ENCODE measurements around the gene CCND3. TPM values are rescaled to one million over a fixed set of nuclear protein-coding genes. Genes with fewer than 3 reads are reported as not detected.

CCND3 gene
- total RNA-seq, 1 donor from 2014 or later: 37.2 TPM

DNA sequence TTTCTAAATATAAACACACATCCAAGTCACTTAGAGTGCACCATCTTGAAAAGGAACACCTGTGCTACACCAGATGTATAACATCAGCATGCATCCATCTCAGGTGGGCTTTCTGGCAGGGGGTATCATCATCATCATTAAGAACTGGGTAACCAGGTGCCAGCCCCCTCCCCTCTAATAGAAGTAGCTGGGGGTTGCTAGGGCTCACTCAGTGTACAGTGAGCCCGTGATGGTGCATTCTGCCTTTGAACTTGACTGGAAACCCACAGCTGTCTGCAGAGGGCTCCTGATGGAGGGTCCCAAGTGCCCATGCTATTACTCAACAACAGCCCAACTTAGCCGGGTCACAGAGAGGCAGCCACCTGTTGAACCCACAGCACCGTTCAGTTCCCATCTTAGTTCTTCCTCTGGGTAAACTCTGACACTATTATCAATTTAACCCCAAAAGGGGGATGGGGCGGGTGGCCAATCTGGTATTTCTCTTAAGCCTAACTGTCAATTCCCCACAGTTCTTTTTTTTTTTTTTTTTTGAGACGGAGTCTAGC lies 32.7 kb upstream of the CCND3 start:
- TF ChIP-seq, protein P1, sequence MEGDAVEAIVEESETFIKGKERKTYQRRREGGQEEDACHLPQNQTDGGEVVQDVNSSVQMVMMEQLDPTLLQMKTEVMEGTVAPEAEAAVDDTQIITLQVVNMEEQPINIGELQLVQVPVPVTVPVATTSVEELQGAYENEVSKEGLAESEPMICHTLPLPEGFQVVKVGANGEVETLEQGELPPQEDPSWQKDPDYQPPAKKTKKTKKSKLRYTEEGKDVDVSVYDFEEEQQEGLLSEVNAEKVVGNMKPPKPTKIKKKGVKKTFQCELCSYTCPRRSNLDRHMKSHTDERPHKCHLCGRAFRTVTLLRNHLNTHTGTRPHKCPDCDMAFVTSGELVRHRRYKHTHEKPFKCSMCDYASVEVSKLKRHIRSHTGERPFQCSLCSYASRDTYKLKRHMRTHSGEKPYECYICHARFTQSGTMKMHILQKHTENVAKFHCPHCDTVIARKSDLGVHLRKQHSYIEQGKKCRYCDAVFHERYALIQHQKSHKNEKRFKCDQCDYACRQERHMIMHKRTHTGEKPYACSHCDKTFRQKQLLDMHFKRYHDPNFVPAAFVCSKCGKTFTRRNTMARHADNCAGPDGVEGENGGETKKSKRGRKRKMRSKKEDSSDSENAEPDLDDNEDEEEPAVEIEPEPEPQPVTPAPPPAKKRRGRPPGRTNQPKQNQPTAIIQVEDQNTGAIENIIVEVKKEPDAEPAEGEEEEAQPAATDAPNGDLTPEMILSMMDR (IDR thresholded peaks at IDR 0.05; ENCODE audit: unreplicated experiment): no peak
- Mint-ChIP-seq H3K4me1 (no peaks in the 10 kb centered on the region), H3K27me3 (ENCODE audit: low read depth) (no peaks in the 10 kb centered on the region), H3K4me3 (no peak overlapping the region), H3K27ac (no peak overlapping the region), H3K36me3 (no peaks in the 10 kb centered on the region), H3K9me3 (no peaks in the 10 kb centered on the region)
- DNase-seq (ENCODE audit: low spot score in 2 of 2, unreplicated experiment in 2 of 2): no peak

DNA sequence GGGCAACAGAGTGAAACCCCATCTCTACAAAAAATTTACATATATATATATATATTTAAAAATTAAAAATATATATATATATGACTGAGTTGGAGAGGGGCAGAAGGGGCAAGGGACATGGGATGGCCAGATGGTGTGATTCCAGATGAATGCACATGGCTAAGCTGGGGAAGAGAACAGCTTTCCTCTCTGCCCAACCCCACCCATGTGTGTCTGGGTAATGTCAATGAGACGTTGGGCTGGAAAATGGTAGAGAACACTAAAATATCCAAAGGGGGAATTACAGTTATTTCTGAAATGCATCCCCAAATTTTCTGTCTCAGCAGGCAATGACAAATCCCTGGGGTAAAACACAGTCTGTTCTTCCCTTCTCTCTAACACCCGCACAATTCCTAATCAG lies 31.2 kb upstream of the CCND3 start:
- Mint-ChIP-seq H3K4me1 (peaks cover 2% of the 10 kb centered on the region), H3K27me3 (ENCODE audit: low read depth) (no peaks in the 10 kb centered on the region), H3K9me3 (no peaks in the 10 kb centered on the region), H3K36me3 (no peaks in the 10 kb centered on the region), H3K27ac (no peak overlapping the region), H3K4me3 (no peak overlapping the region)
- TF ChIP-seq, protein P1 (IDR thresholded peaks at IDR 0.05; ENCODE audit: unreplicated experiment): no peak
- DNase-seq (ENCODE audit: low spot score in 2 of 2, unreplicated experiment in 2 of 2): no peak

DNA sequence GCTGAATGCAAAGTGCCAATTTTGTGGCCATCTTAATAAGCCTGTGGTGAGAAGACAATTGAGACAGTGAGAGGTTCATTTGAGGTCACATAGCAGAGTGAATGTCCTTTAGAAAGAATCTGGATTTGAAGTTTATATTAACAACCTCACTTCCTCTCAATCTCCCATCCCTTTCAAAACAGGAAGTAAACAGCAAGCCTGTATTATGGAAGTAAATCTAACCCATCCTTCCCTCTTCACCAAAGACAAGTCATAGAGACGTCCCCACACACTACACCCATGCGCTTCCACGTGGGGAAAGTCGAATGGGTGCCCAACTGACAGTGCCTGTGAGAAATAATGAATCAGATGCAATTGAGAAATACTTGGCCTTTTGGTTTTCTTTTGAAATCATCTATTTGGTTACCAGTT lies 28.8 kb upstream of the CCND3 start:
- peaks cover 11% of the 10 kb centered on the region for H3K4me1 Mint-ChIP-seq

DNA sequence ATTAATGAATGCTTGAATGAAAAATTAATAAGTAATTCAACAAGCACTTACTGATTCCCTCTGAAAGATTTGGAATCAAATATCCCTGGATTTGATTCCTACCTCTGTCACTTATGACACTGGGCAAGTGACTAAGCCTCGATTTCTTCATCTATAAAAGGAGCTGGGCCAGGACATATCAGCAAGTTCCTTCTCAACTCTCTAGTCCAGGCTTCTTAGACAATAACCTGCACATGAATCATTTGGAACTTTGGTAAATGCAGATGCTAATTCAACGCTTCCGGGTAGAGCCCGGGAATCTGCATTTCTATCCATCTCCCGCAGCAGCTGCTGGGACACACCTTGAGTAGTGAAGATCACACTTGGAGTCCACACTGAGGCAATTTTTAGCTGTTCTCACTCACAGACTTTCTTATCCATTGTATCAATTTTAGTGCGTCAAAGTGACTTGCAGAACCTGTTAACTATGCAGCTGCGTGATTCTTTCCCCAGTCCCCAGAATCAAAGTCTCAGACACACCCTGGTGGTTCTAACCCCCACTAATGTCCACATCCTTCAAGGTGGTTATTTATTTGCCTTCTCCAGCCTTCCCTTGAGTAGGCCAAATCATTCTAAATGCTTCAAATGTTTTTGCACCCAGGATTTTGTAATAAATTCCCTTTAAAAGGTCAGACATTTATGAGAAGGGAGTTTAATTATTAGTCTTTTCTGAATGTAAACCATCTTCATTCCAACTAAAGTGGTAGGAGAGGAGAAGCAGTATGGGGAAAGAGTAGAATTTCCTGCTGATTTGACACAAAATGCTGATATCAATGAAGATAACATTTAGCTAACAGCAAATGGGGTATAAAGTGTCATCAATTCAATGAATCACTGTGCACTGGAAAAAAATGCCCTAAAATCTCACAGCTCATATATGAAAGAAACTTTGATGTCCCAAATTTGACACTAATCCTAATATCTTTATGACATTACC lies 26.0 kb upstream of the CCND3 start:
- H3K27ac Mint-ChIP-seq: peak overlapping the region; percentile 77

More for the DNA sequence above, 28.8 kb upstream of the CCND3 start:
- DNase-seq (ENCODE audit: low spot score in 2 of 2, unreplicated experiment in 2 of 2): no peak
- H3K27ac Mint-ChIP-seq: no peak overlapping the region
- TF ChIP-seq, protein P1 (IDR thresholded peaks at IDR 0.05; ENCODE audit: unreplicated experiment): no peak
- no peaks in the 10 kb centered on the region for H3K36me3 Mint-ChIP-seq
- no peak overlapping the region for H3K4me3 Mint-ChIP-seq
- no peaks in the 10 kb centered on the region for H3K9me3 Mint-ChIP-seq
- H3K27me3 Mint-ChIP-seq (ENCODE audit: low read depth): no peaks in the 10 kb centered on the region

DNA sequence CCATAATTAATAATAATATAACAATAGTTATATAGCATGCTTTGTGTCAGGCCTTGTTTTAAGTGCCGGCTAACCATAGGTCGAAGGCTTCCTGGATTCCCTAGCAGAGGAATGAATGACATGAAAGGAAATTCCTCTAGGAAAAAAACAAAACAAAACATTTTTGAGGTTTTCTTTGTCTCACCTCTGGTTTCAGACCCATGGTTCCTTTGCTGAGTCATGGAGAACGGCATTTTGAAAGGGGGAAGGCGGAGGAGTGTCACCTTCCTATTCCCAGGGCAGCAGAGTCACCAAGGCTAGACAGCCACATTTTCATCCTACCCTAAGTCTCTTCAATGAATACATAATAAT lies 25.3 kb upstream of the CCND3 start:
- DNase-seq (ENCODE audit: low spot score in 2 of 2, unreplicated experiment in 2 of 2): no peak
- no peak overlapping the region for H3K4me3 Mint-ChIP-seq
- H3K4me1 Mint-ChIP-seq: peaks cover 11% of the 10 kb centered on the region
- no peaks in the 10 kb centered on the region for H3K36me3 Mint-ChIP-seq
- H3K9me3 Mint-ChIP-seq: no peaks in the 10 kb centered on the region
- H3K27ac Mint-ChIP-seq: no peak overlapping the region
- TF ChIP-seq, protein P1 (IDR thresholded peaks at IDR 0.05; ENCODE audit: unreplicated experiment): no peak
- H3K27me3 Mint-ChIP-seq (ENCODE audit: low read depth): no peaks in the 10 kb centered on the region

More for the DNA sequence above, 26.0 kb upstream of the CCND3 start:
- TF ChIP-seq, protein P1 (IDR thresholded peaks at IDR 0.05; ENCODE audit: unreplicated experiment): no peak
- H3K27me3 Mint-ChIP-seq (ENCODE audit: low read depth): no peaks in the 10 kb centered on the region
- H3K4me1 Mint-ChIP-seq: peaks cover 11% of the 10 kb centered on the region
- no peak for DNase-seq (ENCODE audit: low spot score in 2 of 2, unreplicated experiment in 2 of 2)
- H3K4me3 Mint-ChIP-seq: no peak overlapping the region
- no peaks in the 10 kb centered on the region for H3K36me3 Mint-ChIP-seq
- H3K9me3 Mint-ChIP-seq: no peaks in the 10 kb centered on the region
